IPS-15b (cell line): ENCODE data around the gene DOK6.

Source experiments
- H3K27me3 ChIP-seq: one replicate; pipeline ENCODE4 v1.6.1; 2013; ENCODE audit warnings: low read length; ENCODE audit not compliant: control insufficient read depth, insufficient read depth
- H3K36me3 ChIP-seq: one replicate; pipeline ENCODE4 v1.6.1; 2013; ENCODE audit warnings: low read length; ENCODE audit not compliant: control insufficient read depth, insufficient read depth
- H3K4me1 ChIP-seq: one replicate; pipeline ENCODE4 v1.6.1; 2013; ENCODE audit warnings: mild to moderate bottlenecking, low read length; ENCODE audit not compliant: control insufficient read depth, insufficient read depth
- H3K4me3 ChIP-seq: one replicate; pipeline ENCODE4 v1.5.1; 2013; ENCODE audit warnings: low read depth, low read length
- H3K9ac ChIP-seq: one replicate; pipeline ENCODE4 v1.6.1; 2013; ENCODE audit warnings: low read depth, mild to moderate bottlenecking, low read length
- H3K9me3 ChIP-seq: one replicate; pipeline ENCODE4 v1.6.1; 2013; ENCODE audit warnings: mild to moderate bottlenecking, low read length; ENCODE audit not compliant: control insufficient read depth, insufficient read depth

Gene DOK6

GRCh38 chr18:69725855-69726508 lies 325.3 kb downstream of the DOK6 start:
- Histone ChIP-seq H3K9ac (no peak overlapping the region), H3K4me1 (no peaks in the 10 kb centered on the region), H3K9me3 (no peaks in the 10 kb centered on the region), H3K36me3 (no peaks in the 10 kb centered on the region), H3K4me3 (no peak overlapping the region), H3K27me3 (no peaks in the 10 kb centered on the region)

- no peak overlapping the region for H3K9ac ChIP-seq
- H3K4me1 ChIP-seq: no peaks in the 10 kb centered on the region
- no peak overlapping the region for H3K4me3 ChIP-seq
- H3K36me3 ChIP-seq: no peaks in the 10 kb centered on the region
- H3K9me3 ChIP-seq: no peaks in the 10 kb centered on the region
- H3K27me3 ChIP-seq: no peaks in the 10 kb centered on the region
Measured at GRCh38 chr18:69727912-69728572, 327.4 kb downstream of the DOK6 start.

- H3K9ac ChIP-seq: no peak overlapping the region
- peaks cover 3% of the 10 kb centered on the region for H3K9me3 ChIP-seq
- no peaks in the 10 kb centered on the region for H3K27me3 ChIP-seq
- H3K4me3 ChIP-seq: no peak overlapping the region
- no peaks in the 10 kb centered on the region for H3K36me3 ChIP-seq
- no peaks in the 10 kb centered on the region for H3K4me1 ChIP-seq
Measured at GRCh38 chr18:69730664-69731063, 330.0 kb downstream of the DOK6 start.

- H3K27me3 ChIP-seq: no peaks in the 10 kb centered on the region
- no peak overlapping the region for H3K9ac ChIP-seq
- H3K4me1 ChIP-seq: peaks cover 4% of the 10 kb centered on the region
- no peaks in the 10 kb centered on the region for H3K36me3 ChIP-seq
- H3K4me3 ChIP-seq: no peak overlapping the region
- H3K9me3 ChIP-seq: peaks cover 3% of the 10 kb centered on the region
Measured at GRCh38 chr18:69734536-69734935, 333.8 kb downstream of the DOK6 start.

GRCh38 chr18:69736730-69737129 lies 336.0 kb downstream of the DOK6 start:
- peaks cover 3% of the 10 kb centered on the region for H3K9me3 ChIP-seq
- peaks cover 4% of the 10 kb centered on the region for H3K4me1 ChIP-seq
- no peaks in the 10 kb centered on the region for H3K36me3 ChIP-seq
- H3K9ac ChIP-seq: no peak overlapping the region
- H3K4me3 ChIP-seq: no peak overlapping the region
- no peaks in the 10 kb centered on the region for H3K27me3 ChIP-seq

- Histone ChIP-seq H3K36me3 (no peaks in the 10 kb centered on the region), H3K4me1 (peaks cover 4% of the 10 kb centered on the region), H3K9me3 (peaks cover 3% of the 10 kb centered on the region), H3K27me3 (no peaks in the 10 kb centered on the region), H3K4me3 (no peak overlapping the region), H3K9ac (no peak overlapping the region)
Measured at GRCh38 chr18:69737851-69738250, 337.2 kb downstream of the DOK6 start.

- no peaks in the 10 kb centered on the region for H3K36me3 ChIP-seq
- H3K4me1 ChIP-seq: no peaks in the 10 kb centered on the region
- H3K4me3 ChIP-seq: no peak overlapping the region
- H3K9ac ChIP-seq: no peak overlapping the region
- no peaks in the 10 kb centered on the region for H3K9me3 ChIP-seq
- no peaks in the 10 kb centered on the region for H3K27me3 ChIP-seq
Measured at GRCh38 chr18:69747388-69747787, 346.7 kb downstream of the DOK6 start.

- H3K9me3 ChIP-seq: no peaks in the 10 kb centered on the region
- H3K27me3 ChIP-seq: no peaks in the 10 kb centered on the region
- H3K4me1 ChIP-seq: peaks cover 9% of the 10 kb centered on the region
- no peak overlapping the region for H3K4me3 ChIP-seq
- no peaks in the 10 kb centered on the region for H3K36me3 ChIP-seq
- no peak overlapping the region for H3K9ac ChIP-seq
Measured at GRCh38 chr18:69752737-69753380, 352.2 kb downstream of the DOK6 start.

- H3K27me3 ChIP-seq: no peaks in the 10 kb centered on the region
- no peaks in the 10 kb centered on the region for H3K9me3 ChIP-seq
- peaks cover 12% of the 10 kb centered on the region for H3K4me1 ChIP-seq
- no peak overlapping the region for H3K4me3 ChIP-seq
- no peak overlapping the region for H3K9ac ChIP-seq
- H3K36me3 ChIP-seq: no peaks in the 10 kb centered on the region
Measured at GRCh38 chr18:69754108-69754507, 353.4 kb downstream of the DOK6 start.

- Histone ChIP-seq H3K36me3 (no peaks in the 10 kb centered on the region), H3K27me3 (no peaks in the 10 kb centered on the region), H3K4me3 (no peak overlapping the region), H3K4me1 (peaks cover 12% of the 10 kb centered on the region), H3K9ac (no peak overlapping the region), H3K9me3 (no peaks in the 10 kb centered on the region)
Measured at GRCh38 chr18:69755041-69755440, 354.4 kb downstream of the DOK6 start.

GRCh38 chr18:69755856-69756496 lies 355.3 kb downstream of the DOK6 start:
- Histone ChIP-seq H3K9ac (no peak overlapping the region), H3K27me3 (no peaks in the 10 kb centered on the region), H3K4me3 (no peak overlapping the region), H3K9me3 (no peaks in the 10 kb centered on the region), H3K4me1 (peaks cover 12% of the 10 kb centered on the region), H3K36me3 (no peaks in the 10 kb centered on the region)
